WTC11 (cell line): ENCODE data around the gene LCN10.

ENCODE experiments used
- SP1 ChIP-seq: sonication (generic); formaldehyde crosslinking; conservative IDR thresholded peaks from 2 replicates; pipeline ENCODE4 v1.8.1; 2022; ENCODE audit warnings: missing genetic modification reagents
- ZNF317 ChIP-seq: sonication (generic); formaldehyde crosslinking; IDR thresholded peaks from 2 replicates; pipeline ENCODE4 v1.8.1; 2023; ENCODE audit warnings: low read depth, mild to moderate bottlenecking, moderate library complexity, missing genetic modification reagents, borderline replicate concordance
- TF ChIP-seq, protein P1 (sequence below): fragments of 200-600 bp; IDR thresholded peaks from 2 replicates; pipeline ENCODE4 v1.8.0; 2022; ENCODE audit warnings: antibody characterized with exemption
- TF ChIP-seq, protein P2 (sequence below): sonication (generic); formaldehyde crosslinking; conservative IDR thresholded peaks from 2 replicates; pipeline ENCODE4 v1.8.1; 2022; ENCODE audit warnings: mild to moderate bottlenecking, missing genetic modification reagents

DNA sequence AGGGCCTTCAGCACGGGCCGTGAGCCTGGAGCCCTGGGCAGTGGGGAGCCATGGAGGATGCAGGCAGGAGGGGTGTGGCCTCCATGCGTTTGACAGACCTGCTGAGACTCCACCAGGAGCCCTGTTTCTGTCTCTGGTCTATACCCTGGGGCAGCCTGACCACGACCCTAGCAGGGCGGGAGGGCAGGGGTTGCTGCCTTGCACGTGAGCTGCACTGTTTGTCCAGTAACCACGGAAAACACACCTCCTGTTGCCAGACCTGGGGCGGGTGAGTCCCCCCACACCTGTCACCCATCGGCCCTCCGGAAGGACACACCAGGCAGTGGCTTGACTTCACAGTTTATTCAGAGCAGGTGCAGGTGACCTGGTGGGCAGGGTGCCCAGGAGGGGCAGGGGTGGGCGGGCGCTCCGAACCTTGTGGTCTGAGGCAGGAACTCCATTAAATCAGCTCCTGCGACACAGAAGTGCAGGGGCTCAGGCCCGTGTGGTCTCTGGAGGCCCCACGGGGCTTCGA lies 11.4 kb upstream of the LCN10 start:
- TF ChIP-seq, protein P1, sequence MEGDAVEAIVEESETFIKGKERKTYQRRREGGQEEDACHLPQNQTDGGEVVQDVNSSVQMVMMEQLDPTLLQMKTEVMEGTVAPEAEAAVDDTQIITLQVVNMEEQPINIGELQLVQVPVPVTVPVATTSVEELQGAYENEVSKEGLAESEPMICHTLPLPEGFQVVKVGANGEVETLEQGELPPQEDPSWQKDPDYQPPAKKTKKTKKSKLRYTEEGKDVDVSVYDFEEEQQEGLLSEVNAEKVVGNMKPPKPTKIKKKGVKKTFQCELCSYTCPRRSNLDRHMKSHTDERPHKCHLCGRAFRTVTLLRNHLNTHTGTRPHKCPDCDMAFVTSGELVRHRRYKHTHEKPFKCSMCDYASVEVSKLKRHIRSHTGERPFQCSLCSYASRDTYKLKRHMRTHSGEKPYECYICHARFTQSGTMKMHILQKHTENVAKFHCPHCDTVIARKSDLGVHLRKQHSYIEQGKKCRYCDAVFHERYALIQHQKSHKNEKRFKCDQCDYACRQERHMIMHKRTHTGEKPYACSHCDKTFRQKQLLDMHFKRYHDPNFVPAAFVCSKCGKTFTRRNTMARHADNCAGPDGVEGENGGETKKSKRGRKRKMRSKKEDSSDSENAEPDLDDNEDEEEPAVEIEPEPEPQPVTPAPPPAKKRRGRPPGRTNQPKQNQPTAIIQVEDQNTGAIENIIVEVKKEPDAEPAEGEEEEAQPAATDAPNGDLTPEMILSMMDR = no peak
- TF ChIP-seq, protein P2, sequence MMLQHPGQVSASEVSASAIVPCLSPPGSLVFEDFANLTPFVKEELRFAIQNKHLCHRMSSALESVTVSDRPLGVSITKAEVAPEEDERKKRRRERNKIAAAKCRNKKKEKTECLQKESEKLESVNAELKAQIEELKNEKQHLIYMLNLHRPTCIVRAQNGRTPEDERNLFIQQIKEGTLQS = no peak
- TF ChIP-seq ZNF317 (CRISPR knock-in tag) = no peak
- no peak for TF ChIP-seq SP1 (CRISPR knock-in tag)
